Right atrium auricular region (tissue), 2 donors: ENCODE data around the gene MTARC2. TPM values are rescaled to one million over a fixed set of nuclear protein-coding genes. Genes with fewer than 3 reads are reported as not detected.

ENCODE experiments used
- DNase-seq: peaks from one replicate; pipeline ENCODE4 v3.0.0-alpha.2; 2019; ENCODE audit warnings: low spot score
- H3K27ac ChIP-seq, 2 donors: fragments of 200-600 bp; sonication (generic); 1 replicate in 1 of 2; 2 replicates in 1 of 2; pipeline ENCODE4 v1.5.1; 2016 to 2019
- H3K27me3 ChIP-seq, 2 donors: fragments of 200-600 bp; sonication (generic); one replicate each; pipeline versions ENCODE4 v1.5.1 to v1.6.0; 2017 to 2019
- H3K36me3 ChIP-seq: fragments of 200-600 bp; sonication (generic); one replicate; pipeline ENCODE4 v1.5.1; 2016
- H3K4me1 ChIP-seq, 2 donors: fragments of 200-600 bp; sonication (generic); one replicate each; pipeline versions ENCODE4 v1.5.1 to v1.6.0; 2017 to 2019
- H3K4me3 ChIP-seq, 2 donors: fragments of 200-600 bp; sonication (generic); 1 replicate in 1 of 2; 2 replicates in 1 of 2; pipeline ENCODE4 v1.5.1; 2017 to 2019; ENCODE audit warnings: mild to moderate bottlenecking in 1 of 2, moderate library complexity in 1 of 2
- H3K9me3 ChIP-seq, 2 donors: fragments of 200-600 bp; sonication (generic); one replicate each; pipeline ENCODE4 v1.5.1; 2019
- total RNA-seq, 2 donors: library from RNA; depleted of rRNA; stranded (reverse); fragments of >200 nt; gene quantifications; one replicate each; pipeline ENCODE4 v1.1.0, GENCODE V29; 2016
- TF ChIP-seq, protein P1 (sequence below), 2 donors: fragments of 200-600 bp; sonication (generic); IDR thresholded peaks; one replicate each; pipeline ENCODE4 v1.5.1; 2019; ENCODE audit warnings: antibody characterized with exemption in 2 of 2

Gene MTARC2
- total RNA-seq, 2 donors from 2014 or later = 13.6 to 23.6 TPM

DNA sequence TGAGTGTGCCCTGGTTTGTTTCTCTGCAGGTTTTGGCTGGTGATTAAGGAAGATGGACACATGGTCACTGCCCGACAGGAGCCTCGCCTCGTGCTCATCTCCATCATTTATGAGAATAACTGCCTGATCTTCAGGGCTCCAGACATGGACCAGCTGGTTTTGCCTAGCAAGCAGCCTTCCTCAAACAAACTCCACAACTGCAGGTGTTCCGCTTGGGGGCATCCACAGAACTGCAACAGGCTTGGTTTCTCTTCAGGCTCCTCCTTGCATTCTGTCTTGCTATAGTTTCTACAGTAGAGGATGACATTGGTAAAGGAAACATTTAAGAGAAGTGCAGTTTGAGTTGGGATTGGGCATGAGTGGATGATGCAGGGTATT lies 6.8 kb downstream of the MTARC2 start:
- peaks cover 33% of the 10 kb centered on the region for H3K36me3 ChIP-seq
- no peaks in the 10 kb centered on the region for H3K9me3 ChIP-seq
- no peak for DNase-seq
- H3K4me1 ChIP-seq = peaks cover 0 to 42% of the 10 kb centered on the region in 2 donors
- no peak overlapping the region for H3K4me3 ChIP-seq
- no peak overlapping the region for H3K27ac ChIP-seq
- TF ChIP-seq, protein P1, sequence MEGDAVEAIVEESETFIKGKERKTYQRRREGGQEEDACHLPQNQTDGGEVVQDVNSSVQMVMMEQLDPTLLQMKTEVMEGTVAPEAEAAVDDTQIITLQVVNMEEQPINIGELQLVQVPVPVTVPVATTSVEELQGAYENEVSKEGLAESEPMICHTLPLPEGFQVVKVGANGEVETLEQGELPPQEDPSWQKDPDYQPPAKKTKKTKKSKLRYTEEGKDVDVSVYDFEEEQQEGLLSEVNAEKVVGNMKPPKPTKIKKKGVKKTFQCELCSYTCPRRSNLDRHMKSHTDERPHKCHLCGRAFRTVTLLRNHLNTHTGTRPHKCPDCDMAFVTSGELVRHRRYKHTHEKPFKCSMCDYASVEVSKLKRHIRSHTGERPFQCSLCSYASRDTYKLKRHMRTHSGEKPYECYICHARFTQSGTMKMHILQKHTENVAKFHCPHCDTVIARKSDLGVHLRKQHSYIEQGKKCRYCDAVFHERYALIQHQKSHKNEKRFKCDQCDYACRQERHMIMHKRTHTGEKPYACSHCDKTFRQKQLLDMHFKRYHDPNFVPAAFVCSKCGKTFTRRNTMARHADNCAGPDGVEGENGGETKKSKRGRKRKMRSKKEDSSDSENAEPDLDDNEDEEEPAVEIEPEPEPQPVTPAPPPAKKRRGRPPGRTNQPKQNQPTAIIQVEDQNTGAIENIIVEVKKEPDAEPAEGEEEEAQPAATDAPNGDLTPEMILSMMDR (IDR thresholded peaks at IDR 0.05) = no peak
- H3K27me3 ChIP-seq = no peaks in the 10 kb centered on the region

DNA sequence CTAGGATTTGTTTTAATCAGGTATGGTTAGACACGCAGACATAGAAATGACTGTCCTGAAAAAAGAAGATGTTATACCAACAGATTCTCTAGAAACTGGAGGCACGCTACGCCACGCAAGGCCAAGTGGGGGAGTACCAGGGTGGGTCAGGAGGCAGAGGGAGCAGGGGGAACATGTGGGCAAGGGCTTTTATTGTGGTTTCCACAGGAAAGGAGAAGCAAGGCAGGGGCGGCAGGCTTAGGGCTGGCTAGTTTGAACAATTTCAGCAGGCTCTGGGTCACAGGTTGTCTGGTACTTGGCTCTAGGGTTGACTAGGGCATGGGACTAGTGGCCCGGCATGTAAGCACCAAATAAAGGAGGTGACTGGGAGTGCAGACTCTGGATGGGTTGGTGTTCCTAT lies 7.2 kb downstream of the MTARC2 start:
- Histone ChIP-seq H3K27me3 (no peaks in the 10 kb centered on the region), H3K4me1 (peaks cover 0 to 38% of the 10 kb centered on the region in 2 donors), H3K4me3 (no peak overlapping the region), H3K9me3 (no peaks in the 10 kb centered on the region), H3K27ac (no peak overlapping the region), H3K36me3 (peaks cover 33% of the 10 kb centered on the region)
- no peak for DNase-seq
- TF ChIP-seq, protein P1 (IDR thresholded peaks at IDR 0.05) = no peak

DNA sequence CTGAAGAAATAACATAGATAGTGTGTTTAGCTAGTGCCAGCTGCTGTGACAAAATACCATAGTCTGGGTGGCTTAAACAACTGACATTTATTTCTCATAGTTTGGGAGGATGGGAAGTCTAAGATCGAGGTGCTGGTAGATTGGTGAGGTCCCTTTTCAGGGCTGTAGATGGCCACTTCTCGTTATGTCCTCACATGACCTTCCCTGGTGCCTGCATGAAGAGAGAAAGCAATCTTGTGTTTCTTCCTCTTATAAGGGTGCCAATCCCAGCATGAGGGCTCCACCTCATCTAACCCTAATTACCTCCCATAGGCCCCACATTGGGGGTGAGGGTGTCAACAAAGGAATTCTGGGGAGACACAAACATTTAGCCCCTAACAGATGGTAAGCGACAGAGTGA lies 9.3 kb downstream of the MTARC2 start:
- Histone ChIP-seq H3K27me3 (no peaks in the 10 kb centered on the region), H3K9me3 (no peaks in the 10 kb centered on the region), H3K4me1 (peaks cover 0 to 17% of the 10 kb centered on the region in 2 donors), H3K36me3 (peaks cover 45% of the 10 kb centered on the region), H3K27ac (no peak overlapping the region), H3K4me3 (no peak overlapping the region)
- no peak for DNase-seq
- TF ChIP-seq, protein P1 (IDR thresholded peaks at IDR 0.05) = no peak

DNA sequence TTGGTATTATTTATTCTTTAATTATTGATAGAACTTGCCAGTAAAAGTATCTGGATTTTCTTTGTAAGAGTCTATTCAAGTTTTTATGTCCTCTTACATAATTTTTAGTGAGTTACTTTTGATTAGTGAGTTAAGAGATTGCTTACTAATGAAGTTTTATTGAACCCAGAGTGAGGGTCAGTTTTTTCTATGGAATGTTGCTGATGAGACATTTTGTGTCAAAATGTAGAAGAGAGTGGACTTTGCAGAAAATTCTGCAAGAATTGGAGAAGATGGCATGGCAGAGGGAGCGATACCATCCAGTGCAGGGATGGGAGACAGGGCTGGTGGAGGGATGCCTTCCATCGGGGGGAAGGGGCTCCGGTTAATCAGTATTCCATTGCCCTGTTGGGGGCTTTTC lies 11.0 kb downstream of the MTARC2 start:
- Histone ChIP-seq H3K4me3 (no peak overlapping the region), H3K4me1 (peaks cover 0 to 3% of the 10 kb centered on the region in 2 donors), H3K36me3 (peaks cover 56% of the 10 kb centered on the region), H3K27me3 (no peaks in the 10 kb centered on the region), H3K9me3 (no peaks in the 10 kb centered on the region), H3K27ac (no peak overlapping the region)
- TF ChIP-seq, protein P1 (IDR thresholded peaks at IDR 0.05) = no peak
- no peak for DNase-seq

DNA sequence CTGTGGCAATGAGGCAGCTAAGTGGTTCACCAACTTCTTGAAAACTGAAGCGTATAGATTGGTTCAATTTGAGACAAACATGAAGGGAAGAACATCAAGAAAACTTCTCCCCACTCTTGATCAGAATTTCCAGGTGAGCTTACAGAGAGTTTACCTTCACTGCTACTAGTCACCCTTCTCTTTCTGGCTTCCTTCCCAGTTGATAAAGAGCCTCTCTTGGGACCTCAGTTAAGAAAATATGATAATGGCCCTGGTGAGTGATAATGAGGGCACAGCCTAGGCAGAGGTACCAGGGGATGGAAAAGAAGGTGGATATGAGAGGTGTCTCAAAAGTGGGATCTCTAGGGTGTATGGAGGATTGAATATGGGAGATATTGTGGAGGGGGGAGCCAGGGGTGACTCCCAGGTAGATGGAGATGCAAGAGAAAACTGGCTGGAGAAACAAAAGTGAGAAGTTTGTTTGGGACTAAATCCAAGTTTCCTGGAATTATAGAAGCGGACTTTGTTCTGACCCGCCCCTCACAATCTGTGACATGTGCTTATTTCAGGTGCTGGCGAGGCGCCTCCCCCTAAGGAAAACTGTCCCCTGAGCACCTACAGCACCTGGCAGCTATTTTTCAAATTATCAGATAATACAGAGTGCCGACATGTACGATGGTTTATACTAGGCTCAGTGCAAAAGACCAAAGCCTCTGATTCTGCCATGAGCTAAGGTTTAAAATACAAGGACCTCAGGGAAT lies 13.7 kb downstream of the MTARC2 start:
- TF ChIP-seq, protein P1 (IDR thresholded peaks at IDR 0.05) = no peak
- Histone ChIP-seq H3K4me1 (no peaks in the 10 kb centered on the region), H3K27ac (no peak overlapping the region), H3K36me3 (peaks cover 46% of the 10 kb centered on the region), H3K4me3 (no peak overlapping the region), H3K9me3 (no peaks in the 10 kb centered on the region), H3K27me3 (no peaks in the 10 kb centered on the region)
- DNase-seq = no peak

DNA sequence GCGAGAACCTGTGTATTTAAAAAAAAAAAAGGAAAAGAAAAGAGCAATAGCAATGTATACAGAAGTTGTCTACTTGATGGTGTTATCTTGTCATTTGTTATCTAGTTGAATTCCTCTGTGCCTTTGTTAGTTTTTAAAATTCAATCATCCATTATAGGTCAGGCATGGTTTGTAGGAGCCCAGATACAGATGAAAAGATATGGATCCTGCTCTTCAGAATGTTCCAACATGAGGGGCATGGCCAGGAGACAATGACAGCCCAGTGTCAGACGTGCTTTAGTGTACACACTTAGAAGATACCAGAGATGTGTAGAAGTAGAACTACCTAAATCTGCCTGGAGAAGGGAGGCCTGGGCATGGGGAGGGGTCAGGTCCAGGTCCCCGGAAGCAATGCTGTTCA lies 16.6 kb downstream of the MTARC2 start:
- TF ChIP-seq, protein P1 (IDR thresholded peaks at IDR 0.05) = no peak
- DNase-seq = no peak
- Histone ChIP-seq H3K4me3 (no peak overlapping the region), H3K27ac (no peak overlapping the region), H3K27me3 (no peaks in the 10 kb centered on the region), H3K36me3 (peaks cover 42% of the 10 kb centered on the region), H3K4me1 (peaks cover 0 to 18% of the 10 kb centered on the region in 2 donors), H3K9me3 (no peaks in the 10 kb centered on the region)
